Fibroblast of the conjunctiva (primary cell): Measurements from ENCODE around the gene DCDC2C.
"Not testable (repeated sequence)": the region's sequence is repeated elsewhere in the genome, so short reads cannot be mapped to it uniquely, and the experiment has no call there.

Source experiments
- DNase-seq: peaks from one replicate; pipeline ENCODE4 v3.0.0-alpha.2; 2010; ENCODE audit warnings: low read depth

The DCDC2C gene

GRCh38 chr2:3774336-3774735 lies 71.0 kb downstream of the DCDC2C start:
- no peak for DNase-seq

GRCh38 chr2:3776311-3776710 lies 72.9 kb downstream of the DCDC2C start:
- DNase-seq: no peak

GRCh38 chr2:3777966-3778365 lies 74.6 kb downstream of the DCDC2C start:
- no peak for DNase-seq

DNA sequence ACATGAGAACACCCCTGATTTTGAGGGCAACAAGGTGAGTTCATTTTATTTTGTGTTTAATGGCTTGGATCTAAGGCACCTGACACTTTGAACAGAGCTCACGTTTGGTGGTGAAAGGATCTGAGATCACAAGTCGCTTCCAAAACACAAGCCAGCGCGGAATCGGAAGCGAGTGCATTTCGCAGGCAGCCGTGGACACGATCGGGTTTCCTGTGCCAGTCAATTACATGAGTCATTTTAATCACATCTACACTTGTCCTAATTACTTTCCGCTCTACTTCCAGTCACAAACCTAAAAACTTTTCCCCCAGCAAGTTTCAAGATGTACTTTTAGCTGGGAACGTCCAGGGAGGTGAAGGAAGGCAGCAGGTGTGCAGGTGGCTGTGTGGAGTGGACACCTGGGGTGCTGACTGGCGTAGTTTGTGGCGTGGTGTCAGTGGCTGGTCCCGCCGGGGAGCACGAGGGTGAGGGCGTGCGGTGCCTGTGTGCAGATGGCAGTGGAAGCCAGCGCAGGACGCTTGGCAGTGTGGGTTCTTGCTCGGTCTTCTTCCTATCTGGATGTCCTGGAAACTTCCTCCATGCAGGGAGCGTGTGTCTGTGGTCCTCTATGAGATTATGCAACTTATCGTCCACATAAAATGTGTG lies 75.6 kb downstream of the DCDC2C start:
- no peak for DNase-seq

DNA sequence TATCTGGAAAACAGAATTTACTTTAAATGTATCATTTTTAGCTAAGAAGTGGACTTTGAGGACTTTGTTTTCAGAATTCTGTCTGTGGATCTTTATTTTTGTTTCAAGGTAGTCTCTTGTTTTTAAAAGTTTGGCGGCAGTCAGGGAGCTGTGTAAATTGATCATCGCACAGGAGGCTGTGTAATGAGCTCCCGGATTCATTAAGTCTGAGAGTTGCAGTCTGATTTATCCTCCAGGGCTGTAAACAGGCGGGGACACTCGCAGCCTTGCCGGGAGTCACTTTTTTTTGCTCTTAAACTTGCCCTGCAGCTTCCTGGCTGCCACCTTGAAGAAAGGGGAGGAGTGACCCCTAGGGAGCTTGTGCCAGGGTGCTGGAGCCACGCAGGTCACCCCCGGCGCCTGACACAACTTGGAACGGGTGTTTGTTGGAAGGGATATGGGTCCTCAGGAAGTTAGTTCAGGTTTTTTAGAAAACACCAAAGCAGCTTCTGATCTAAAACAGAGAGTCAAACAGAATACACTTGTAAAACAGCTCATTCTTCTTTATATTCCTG lies 76.2 kb downstream of the DCDC2C start:
- no peak for DNase-seq

GRCh38 chr2:3780477-3781402 lies 77.4 kb downstream of the DCDC2C start:
- DNase-seq: peak; percentile 22

GRCh38 chr2:3784731-3785130 lies 81.4 kb downstream of the DCDC2C start:
- no peak for DNase-seq

DNA sequence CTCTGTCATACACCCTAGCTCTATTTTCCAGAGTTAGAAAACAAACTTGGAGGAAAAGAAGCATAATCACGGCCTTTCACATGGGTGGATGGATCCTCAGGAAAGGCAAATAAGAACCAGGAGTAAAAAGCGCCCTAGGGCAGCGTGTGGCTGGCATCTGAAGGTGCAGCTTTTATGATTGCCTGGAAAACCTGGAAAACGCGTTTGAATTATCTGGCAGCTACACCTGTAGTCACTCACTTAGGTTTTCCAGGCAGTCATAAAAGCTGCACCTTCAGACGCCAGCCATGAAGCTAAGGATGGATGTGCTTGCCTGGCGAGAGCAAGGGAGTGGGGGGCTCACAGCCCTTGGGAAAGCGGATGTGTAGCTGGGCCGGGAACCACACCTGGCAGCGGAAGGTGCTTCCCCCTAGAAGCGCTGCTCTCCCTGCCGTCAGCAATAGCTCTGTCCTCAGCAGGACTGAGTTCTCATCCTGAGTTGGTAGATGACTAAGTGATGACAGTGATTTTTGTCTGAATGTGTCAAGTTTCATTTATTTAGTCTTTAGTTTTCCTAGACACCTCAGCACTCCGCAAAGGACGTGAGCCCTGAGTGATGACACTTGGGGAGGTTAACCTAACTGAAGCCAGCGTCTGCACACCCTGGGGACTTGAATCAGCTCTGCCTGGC lies 82.0 kb downstream of the DCDC2C start:
- no peak for DNase-seq

DNA sequence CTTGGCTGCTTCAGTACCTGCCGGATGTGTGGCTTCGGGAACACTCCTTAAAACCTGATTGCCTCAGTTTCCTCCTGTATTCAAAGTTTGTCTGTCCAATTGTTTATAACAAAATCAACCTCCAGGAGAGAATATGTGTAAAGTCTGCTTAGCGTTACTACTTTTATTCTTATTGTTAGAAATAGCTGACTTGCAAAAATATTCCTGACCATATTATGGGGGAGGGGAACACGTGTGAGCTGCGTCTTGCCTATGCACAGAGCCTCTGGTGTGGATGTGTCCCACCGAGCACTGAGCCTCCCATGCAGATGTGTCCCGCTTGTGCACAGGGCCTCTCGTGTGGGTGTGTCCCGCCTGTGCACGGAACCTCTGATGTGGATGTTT lies 82.5 kb downstream of the DCDC2C start:
- DNase-seq: no peak

- no peak for DNase-seq
Observed at GRCh38 chr2:3787768-3788167, 84.4 kb downstream of the DCDC2C start.

GRCh38 chr2:3789256-3789655 lies 85.9 kb downstream of the DCDC2C start:
- DNase-seq: no peak

DNA sequence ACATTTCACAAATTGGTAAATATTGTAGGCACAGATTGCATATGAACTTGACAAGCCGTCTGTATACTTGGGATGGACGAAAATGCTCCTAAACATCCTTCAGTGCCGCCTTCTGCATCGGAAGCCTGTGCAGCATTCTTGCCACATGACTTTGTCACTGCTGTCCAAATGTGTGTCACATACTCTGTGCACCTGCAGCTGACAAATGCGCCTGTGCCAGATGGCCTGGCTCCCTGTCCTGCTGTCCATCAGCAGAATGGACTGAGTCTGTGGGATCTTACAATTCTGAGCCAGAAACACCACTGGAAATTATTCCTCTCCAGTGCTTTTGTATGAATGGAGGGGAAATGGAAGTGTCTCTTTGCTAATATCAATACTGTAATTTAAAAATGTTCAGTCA lies 89.9 kb downstream of the DCDC2C start:
- no peak for DNase-seq

DNA sequence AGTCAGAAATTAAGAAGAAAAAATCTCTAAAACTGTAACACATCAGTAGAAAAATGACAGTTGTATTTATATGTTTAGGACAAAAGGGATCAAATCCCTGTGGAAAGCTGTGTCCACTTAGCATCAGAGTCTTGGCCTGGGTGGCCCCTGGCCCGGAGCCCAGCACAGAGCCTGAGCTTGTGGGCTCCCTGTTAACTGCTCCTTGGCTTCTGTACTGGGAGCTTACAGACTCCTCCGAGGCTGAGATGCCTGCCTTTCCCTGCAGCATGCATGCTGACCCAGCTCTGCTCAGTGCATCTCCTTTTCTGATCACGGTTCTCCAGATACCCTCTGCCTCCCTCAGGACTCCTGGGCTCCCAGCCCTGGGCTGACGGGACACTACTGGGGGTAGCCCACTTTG lies 98.1 kb downstream of the DCDC2C start:
- no peak for DNase-seq

DNA sequence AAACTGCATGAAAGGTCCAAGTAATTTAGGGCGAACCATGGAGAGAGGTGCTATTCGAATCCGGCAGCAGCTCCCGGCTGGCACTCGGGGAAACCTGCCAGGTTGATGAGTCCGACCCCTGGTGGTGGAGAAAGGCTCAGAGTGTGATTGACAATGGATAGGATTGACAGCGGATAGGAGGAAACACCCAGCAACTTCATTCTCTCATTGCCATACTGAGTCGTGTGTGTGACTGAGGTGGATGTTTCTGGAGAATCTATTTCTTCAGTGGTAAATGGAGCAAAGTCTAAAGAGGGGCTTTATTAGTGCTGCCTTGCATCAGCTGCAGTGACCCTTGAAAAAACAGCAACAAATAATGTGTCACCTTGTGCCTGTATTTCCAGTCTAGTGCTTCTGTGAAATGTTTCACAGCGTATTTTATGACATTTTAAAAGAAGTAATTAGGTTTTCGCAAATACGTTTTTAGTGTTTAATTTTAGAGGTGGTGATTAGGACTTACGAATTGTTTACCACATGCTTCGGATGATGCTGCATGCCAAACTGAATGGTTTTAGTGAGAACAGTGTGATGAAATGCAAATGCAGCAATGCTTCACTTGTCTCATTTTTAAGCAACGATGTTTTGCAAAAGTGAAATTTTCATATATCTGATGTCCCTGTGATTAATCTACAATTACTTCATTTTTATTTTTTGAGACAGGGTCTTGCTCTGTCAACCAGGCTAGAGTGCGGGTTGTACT lies 102.0 kb downstream of the DCDC2C start:
- DNase-seq: no peak

- DNase-seq: no peak
Observed at GRCh38 chr2:3806168-3806567, 102.8 kb downstream of the DCDC2C start.

GRCh38 chr2:3806730-3807129 lies 103.4 kb downstream of the DCDC2C start:
- DNase-seq: no peak

- peak; percentile 59 for DNase-seq
Observed at GRCh38 chr2:3807853-3808252, 104.5 kb downstream of the DCDC2C start.

- DNase-seq: no peak
Observed at GRCh38 chr2:3814706-3815245, 111.4 kb downstream of the DCDC2C start.

DNA sequence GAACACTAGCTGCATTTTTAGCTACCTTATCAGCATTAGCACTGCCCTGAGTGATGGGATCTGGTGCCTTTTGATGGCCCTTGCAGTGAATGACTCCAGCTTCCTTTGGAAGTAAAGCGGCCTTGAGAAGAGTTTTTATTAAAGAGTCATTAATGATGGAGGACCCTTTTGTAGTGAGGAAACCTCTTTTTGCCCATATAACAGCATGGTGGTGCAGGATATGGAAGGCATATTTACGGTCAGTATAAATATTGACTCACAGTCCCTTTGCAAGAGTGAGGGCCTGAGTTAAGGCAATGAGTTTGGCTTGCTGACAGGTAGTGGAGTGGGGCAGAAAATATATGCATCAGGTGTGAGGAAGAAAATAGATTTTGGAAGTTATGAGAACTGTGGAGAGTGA lies 113.8 kb downstream of the DCDC2C start:
- DNase-seq: not testable (repeated sequence)

DNA sequence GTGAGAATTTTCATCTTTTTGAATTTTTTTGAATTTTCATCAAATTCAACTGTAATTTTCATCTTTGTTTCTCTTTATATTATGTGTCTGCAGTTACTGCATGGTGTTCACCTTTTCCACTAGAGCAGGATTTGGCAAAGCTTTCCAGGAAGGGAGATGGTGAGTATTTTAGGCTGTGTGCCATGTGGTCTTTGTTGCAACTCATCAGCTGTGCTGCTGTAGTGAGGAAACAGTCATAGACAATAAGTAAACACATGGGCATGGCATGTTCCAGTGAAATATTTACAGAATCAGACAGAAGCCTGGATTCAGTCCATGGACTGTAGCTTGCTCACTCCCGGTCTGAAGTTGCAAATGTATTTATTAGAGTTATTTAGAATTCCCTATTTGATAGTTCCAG lies 120.4 kb downstream of the DCDC2C start:
- peak; percentile 8 for DNase-seq

GRCh38 chr2:3827673-3828575 lies 124.5 kb downstream of the DCDC2C start:
- DNase-seq: no peak
